ENCODE data around the gene RXFP1.

Gene RXFP1

DNA sequence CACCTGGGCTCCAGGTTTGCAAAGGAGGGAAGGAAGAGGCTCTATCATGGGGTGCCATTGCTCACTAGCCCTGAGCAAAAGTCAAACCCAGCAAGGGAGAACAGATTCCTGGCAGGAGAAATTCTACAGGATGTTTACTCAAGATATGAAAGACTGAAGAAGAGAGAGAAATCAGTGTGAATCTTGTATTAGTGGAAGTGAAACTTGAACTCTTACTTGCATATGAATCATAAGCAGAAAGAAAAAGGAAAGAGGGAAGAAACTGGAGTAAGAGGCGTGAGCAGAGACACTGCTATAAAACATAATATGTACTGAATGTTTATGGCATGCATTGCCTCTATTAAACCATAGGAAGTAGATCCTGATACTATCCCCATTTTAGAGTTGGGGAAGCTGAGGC lies 89.1 kb downstream of the RXFP1 start:
- no peak overlapping the region for H2AFZ ChIP-seq (ENCODE audit: low read length)
- no peaks in the 10 kb centered on the region for H4K20me1 ChIP-seq (ENCODE audit: insufficient read depth, low read length, poor library complexity, severe bottlenecking)
- no peaks in the 10 kb centered on the region for H3K4me1 ChIP-seq (ENCODE audit: insufficient read depth, low read length, poor library complexity, severe bottlenecking)
- H3K4me3 ChIP-seq (ENCODE audit: low read length, poor library complexity, severe bottlenecking), result no peak overlapping the region
- no peak for TF ChIP-seq EZH2phosphoT487 (IDR thresholded peaks at IDR 0.05; ENCODE audit: borderline replicate concordance)
- TF ChIP-seq, protein P1, sequence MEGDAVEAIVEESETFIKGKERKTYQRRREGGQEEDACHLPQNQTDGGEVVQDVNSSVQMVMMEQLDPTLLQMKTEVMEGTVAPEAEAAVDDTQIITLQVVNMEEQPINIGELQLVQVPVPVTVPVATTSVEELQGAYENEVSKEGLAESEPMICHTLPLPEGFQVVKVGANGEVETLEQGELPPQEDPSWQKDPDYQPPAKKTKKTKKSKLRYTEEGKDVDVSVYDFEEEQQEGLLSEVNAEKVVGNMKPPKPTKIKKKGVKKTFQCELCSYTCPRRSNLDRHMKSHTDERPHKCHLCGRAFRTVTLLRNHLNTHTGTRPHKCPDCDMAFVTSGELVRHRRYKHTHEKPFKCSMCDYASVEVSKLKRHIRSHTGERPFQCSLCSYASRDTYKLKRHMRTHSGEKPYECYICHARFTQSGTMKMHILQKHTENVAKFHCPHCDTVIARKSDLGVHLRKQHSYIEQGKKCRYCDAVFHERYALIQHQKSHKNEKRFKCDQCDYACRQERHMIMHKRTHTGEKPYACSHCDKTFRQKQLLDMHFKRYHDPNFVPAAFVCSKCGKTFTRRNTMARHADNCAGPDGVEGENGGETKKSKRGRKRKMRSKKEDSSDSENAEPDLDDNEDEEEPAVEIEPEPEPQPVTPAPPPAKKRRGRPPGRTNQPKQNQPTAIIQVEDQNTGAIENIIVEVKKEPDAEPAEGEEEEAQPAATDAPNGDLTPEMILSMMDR (conservative IDR thresholded peaks at IDR 0.05; ENCODE audit: low read length), result no peak
- no peaks in the 10 kb centered on the region for H3K36me3 ChIP-seq (ENCODE audit: insufficient read depth, low read length)
- no peaks in the 10 kb centered on the region for H3K9me3 ChIP-seq (ENCODE audit: insufficient read depth, low read depth, low read length)
- no peaks in the 10 kb centered on the region for H3K9me2 ChIP-seq (replicated peaks; ENCODE audit: low read depth, low read length)
- H3K79me2 ChIP-seq (ENCODE audit: insufficient read depth, low read length), result no peaks in the 10 kb centered on the region
- no peaks in the 10 kb centered on the region for H3F3A ChIP-seq (ENCODE audit: low read depth)
- H3K27me3 ChIP-seq (ENCODE audit: insufficient read depth, low read length, poor library complexity, severe bottlenecking), result no peaks in the 10 kb centered on the region
- no peak overlapping the region for H3K9ac ChIP-seq (ENCODE audit: low read depth, low read length, poor library complexity, severe bottlenecking)
- no peak overlapping the region for H3K4me2 ChIP-seq (ENCODE audit: low read depth, low read length, poor library complexity, severe bottlenecking)

DNA sequence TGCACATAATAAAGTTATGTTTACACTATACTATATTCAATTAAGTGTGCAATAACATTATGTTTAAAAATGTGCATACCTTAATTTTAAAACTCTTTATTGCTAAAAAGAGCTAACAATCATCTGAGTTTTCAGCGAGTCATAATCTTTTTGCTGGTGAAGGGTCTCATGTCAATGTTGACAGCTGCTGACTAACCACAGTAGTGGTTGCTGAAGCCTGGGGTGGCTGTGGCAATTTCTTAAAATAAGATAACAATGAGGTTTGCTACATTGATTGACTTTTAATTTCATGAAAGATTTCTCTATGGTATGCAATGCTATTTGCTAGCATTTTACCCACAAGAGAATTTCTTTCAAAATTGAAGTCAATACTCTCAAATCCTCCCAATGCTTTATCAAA lies 91.4 kb downstream of the RXFP1 start:
- H3K9me3 ChIP-seq (ENCODE audit: insufficient read depth, low read depth, low read length), result no peaks in the 10 kb centered on the region
- H3K4me2 ChIP-seq (ENCODE audit: low read depth, low read length, poor library complexity, severe bottlenecking), result no peak overlapping the region
- no peak overlapping the region for H3K9ac ChIP-seq (ENCODE audit: low read depth, low read length, poor library complexity, severe bottlenecking)
- no peaks in the 10 kb centered on the region for H3K4me1 ChIP-seq (ENCODE audit: insufficient read depth, low read length, poor library complexity, severe bottlenecking)
- H3K36me3 ChIP-seq (ENCODE audit: insufficient read depth, low read length), result no peaks in the 10 kb centered on the region
- no peaks in the 10 kb centered on the region for H4K20me1 ChIP-seq (ENCODE audit: insufficient read depth, low read length, poor library complexity, severe bottlenecking)
- no peaks in the 10 kb centered on the region for H3K79me2 ChIP-seq (ENCODE audit: insufficient read depth, low read length)
- H3K27me3 ChIP-seq (ENCODE audit: insufficient read depth, low read length, poor library complexity, severe bottlenecking), result no peaks in the 10 kb centered on the region
- H3F3A ChIP-seq (ENCODE audit: low read depth), result no peaks in the 10 kb centered on the region
- no peak overlapping the region for H3K4me3 ChIP-seq (ENCODE audit: low read length, poor library complexity, severe bottlenecking)
- no peak overlapping the region for H2AFZ ChIP-seq (ENCODE audit: low read length)
- TF ChIP-seq, protein P1 (conservative IDR thresholded peaks at IDR 0.05; ENCODE audit: low read length), result no peak
- TF ChIP-seq EZH2phosphoT487 (IDR thresholded peaks at IDR 0.05; ENCODE audit: borderline replicate concordance), result no peak
- H3K9me2 ChIP-seq (replicated peaks; ENCODE audit: low read depth, low read length), result no peaks in the 10 kb centered on the region

- Histone ChIP-seq H3K9me2 (replicated peaks; ENCODE audit: low read depth, low read length) (no peaks in the 10 kb centered on the region), H3K9ac (ENCODE audit: low read depth, low read length, poor library complexity, severe bottlenecking) (no peak overlapping the region), H3F3A (ENCODE audit: low read depth) (no peaks in the 10 kb centered on the region), H3K36me3 (ENCODE audit: insufficient read depth, low read length) (no peaks in the 10 kb centered on the region), H4K20me1 (ENCODE audit: insufficient read depth, low read length, poor library complexity, severe bottlenecking) (no peaks in the 10 kb centered on the region), H3K4me1 (ENCODE audit: insufficient read depth, low read length, poor library complexity, severe bottlenecking) (no peaks in the 10 kb centered on the region), H3K79me2 (ENCODE audit: insufficient read depth, low read length) (no peaks in the 10 kb centered on the region), H3K27me3 (ENCODE audit: insufficient read depth, low read length, poor library complexity, severe bottlenecking) (no peaks in the 10 kb centered on the region), H3K4me2 (ENCODE audit: low read depth, low read length, poor library complexity, severe bottlenecking) (no peak overlapping the region), H3K4me3 (ENCODE audit: low read length, poor library complexity, severe bottlenecking) (no peak overlapping the region), H3K9me3 (ENCODE audit: insufficient read depth, low read depth, low read length) (no peaks in the 10 kb centered on the region), H2AFZ (ENCODE audit: low read length) (no peak overlapping the region)
- TF ChIP-seq, protein P1 (conservative IDR thresholded peaks at IDR 0.05; ENCODE audit: low read length), result no peak
- TF ChIP-seq EZH2phosphoT487 (IDR thresholded peaks at IDR 0.05; ENCODE audit: borderline replicate concordance), result no peak
Observed at GRCh38 chr4:158617956-158618355, 96.3 kb downstream of the RXFP1 start.

Data from Loucy (cell line).